H1 (cell line): ENCODE data around the gene LRWD1. TPM values are rescaled to one million over a fixed set of nuclear protein-coding genes. Genes with fewer than 3 reads are reported as not detected.
"Not testable (repeated sequence)": the region's sequence is repeated elsewhere in the genome, so short reads cannot be mapped to it uniquely, and the experiment has no call there.

Experiments used
- CTCF ChIA-PET: fragments of 300-600 bp; sonication (Branson Sonifier 250); formaldehyde crosslinking; loops from one replicate; lab custom pipeline; 2021; ENCODE audit not compliant: partially characterized antibody; lab: Charles Lee
- POLR2A ChIA-PET: fragments of 300-600 bp; sonication (Branson Sonifier 250); formaldehyde crosslinking; loops from one replicate; lab custom pipeline; 2021; ENCODE audit warnings: inconsistent platforms; ENCODE audit not compliant: partially characterized antibody; lab: Charles Lee
- DNase-seq, 2 experiments: peaks; one replicate each; pipeline versions ENCODE4 v3.0.0 to v3.0.0-alpha.2; 2010 to 2022; ENCODE audit warnings: low spot score in 2 of 2, low read depth in 1 of 2, mixed read lengths in 1 of 2
- FAIRE-seq: peaks from 2 replicates; lab custom pipeline; 2011; peaks lifted over from hg19 to GRCh38; lab: Jason Lieb, UNC
- H2AFZ ChIP-seq: 2 replicates; pipeline ENCODE4 v1.8.1; 2012; ENCODE audit warnings: low read length, inconsistent platforms
- H2AK5ac ChIP-seq: 2 replicates; pipeline ENCODE4 v1.6.1; 2013; ENCODE audit warnings: low read depth, low read length
- H2BK120ac ChIP-seq: replicated peaks from 2 replicates; pipeline ENCODE3; 2013; ENCODE audit warnings: low read depth, low read length, inconsistent platforms
- H2BK12ac ChIP-seq: 2 replicates; pipeline ENCODE4 v1.6.1; 2013; ENCODE audit warnings: low read depth, low read length
- H2BK15ac ChIP-seq: 2 replicates; pipeline ENCODE4 v1.6.1; 2013; ENCODE audit warnings: low read length
- H2BK20ac ChIP-seq: 2 replicates; pipeline ENCODE4 v1.6.1; 2013; ENCODE audit warnings: low read length
- H2BK5ac ChIP-seq: 2 replicates; pipeline ENCODE4 v1.6.1; 2013; ENCODE audit warnings: low read depth, low read length
- H3K14ac ChIP-seq: 2 replicates; pipeline ENCODE4 v1.6.1; 2013; ENCODE audit warnings: inconsistent platforms; ENCODE audit not compliant: insufficient read length
- H3K18ac ChIP-seq: 2 replicates; pipeline ENCODE4 v1.6.1; 2013; ENCODE audit warnings: low read length; ENCODE audit errors: extremely low read depth
- H3K23ac ChIP-seq: 2 replicates; pipeline ENCODE4 v1.6.1; 2013; ENCODE audit warnings: inconsistent platforms; ENCODE audit not compliant: insufficient read length
- H3K23me2 ChIP-seq: 2 replicates; pipeline ENCODE4 v1.6.1; 2013; ENCODE audit warnings: low read depth, low read length
- H3K27ac ChIP-seq: 2 replicates; pipeline ENCODE4 v1.6.1; 2011; ENCODE audit warnings: low read depth, low read length, inconsistent platforms
- H3K27me3 ChIP-seq, 4 experiments: replicated peaks in 1 of 4; 1 replicate in 1 of 4; 2 replicates in 3 of 4; pipeline versions ENCODE4 v1.6.1 to v1.8.1; 2011 to 2013; ENCODE audit warnings: low read length in 3 of 4, mild to moderate bottlenecking in 3 of 4, inconsistent platforms in 2 of 4, mixed read lengths in 2 of 4, moderate library complexity in 1 of 4; ENCODE audit not compliant: control insufficient read depth in 3 of 4, insufficient read depth in 3 of 4; ENCODE audit errors: extremely low read depth in 1 of 4
- H3K36me3 ChIP-seq, 4 experiments: 2 replicates each; pipeline versions ENCODE4 v1.6.1 to v1.8.1; 2011 to 2013; ENCODE audit warnings: mild to moderate bottlenecking in 4 of 4, low read length in 3 of 4, moderate library complexity in 2 of 4, control low read depth in 1 of 4, inconsistent platforms in 1 of 4; ENCODE audit not compliant: insufficient read depth in 4 of 4, control insufficient read depth in 2 of 4
- H3K4ac ChIP-seq: replicated peaks from 2 replicates; pipeline ENCODE3; 2013; ENCODE audit warnings: low read length, low read depth, mixed read lengths, inconsistent platforms; ENCODE audit not compliant: insufficient read length
- H3K4me1 ChIP-seq, 4 experiments: replicated peaks in 1 of 4; 1 replicate in 1 of 4; 2 replicates in 3 of 4; pipeline versions ENCODE4 v1.6.1 to v1.8.1; 2011 to 2013; ENCODE audit warnings: low read length in 3 of 4, inconsistent platforms in 2 of 4, mixed read lengths in 1 of 4; ENCODE audit not compliant: insufficient read depth in 4 of 4, control insufficient read depth in 3 of 4
- H3K4me2 ChIP-seq, 2 experiments: 2 replicates each; pipeline versions ENCODE4 v1.6.1 to v1.8.1; 2011 to 2013; ENCODE audit warnings: low read depth in 2 of 2, low read length in 2 of 2, control low read depth in 1 of 2, inconsistent platforms in 1 of 2, mild to moderate bottlenecking in 1 of 2; ENCODE audit not compliant: insufficient read depth in 1 of 2
- H3K4me3 ChIP-seq, 4 experiments: fragments of 200-600, 300-600 bp in 1 of 4; sonication (generic), shearing (Covaris generic), sonication (Bioruptor Twin) in 1 of 4; 2 replicates each; pipeline versions ENCODE4 v1.5.1 to v1.8.1; 2011 to 2016; ENCODE audit warnings: low read length in 4 of 4, low read depth in 3 of 4, control low read depth in 2 of 4, inconsistent platforms in 2 of 4, mild to moderate bottlenecking in 2 of 4, mixed read lengths in 1 of 4, moderate library complexity in 1 of 4; ENCODE audit not compliant: insufficient read depth in 2 of 4; ENCODE audit errors: extremely low read depth in 1 of 4
- H3K56ac ChIP-seq: replicated peaks from 2 replicates; pipeline ENCODE3; 2013; ENCODE audit warnings: low read depth, mild to moderate bottlenecking, mixed read lengths, low read length, inconsistent platforms; ENCODE audit not compliant: insufficient read length
- H3K79me1 ChIP-seq: 2 replicates; pipeline ENCODE4 v1.6.1; 2013; ENCODE audit warnings: low read depth, low read length, control low read depth
- H3K79me2 ChIP-seq, 2 experiments: 2 replicates each; pipeline versions ENCODE4 v1.6.1 to v1.8.1; 2012 to 2013; ENCODE audit warnings: low read length in 2 of 2, mild to moderate bottlenecking in 2 of 2, inconsistent platforms in 1 of 2; ENCODE audit not compliant: insufficient read depth in 2 of 2, control insufficient read depth in 1 of 2
- H3K9ac ChIP-seq, 4 experiments: replicated peaks in 1 of 4; 1 replicate in 1 of 4; 2 replicates in 3 of 4; pipeline versions ENCODE4 v1.6.1 to v1.8.1; 2011 to 2013; ENCODE audit warnings: low read depth in 3 of 4, low read length in 3 of 4, control low read depth in 2 of 4, mild to moderate bottlenecking in 2 of 4, moderate library complexity in 2 of 4, inconsistent platforms in 1 of 4; ENCODE audit errors: extremely low read depth in 1 of 4
- H3K9me3 ChIP-seq, 2 experiments: 2 replicates each; pipeline versions ENCODE4 v1.6.1 to v1.8.1; 2012 to 2013; ENCODE audit warnings: mild to moderate bottlenecking in 2 of 2, moderate library complexity in 2 of 2, control low read depth in 1 of 2, inconsistent platforms in 1 of 2, low read depth in 1 of 2, low read length in 1 of 2, mixed read lengths in 1 of 2; ENCODE audit not compliant: insufficient read depth in 2 of 2
- H4K20me1 ChIP-seq, 2 experiments: replicated peaks in 1 of 2; 2 replicates each; pipeline versions ENCODE3 to v1.8.1; 2011 to 2013; ENCODE audit warnings: inconsistent platforms in 2 of 2, low read length in 2 of 2, mild to moderate bottlenecking in 1 of 2; ENCODE audit not compliant: insufficient read depth in 2 of 2, control insufficient read depth in 1 of 2
- H4K5ac ChIP-seq: 2 replicates; pipeline ENCODE4 v1.6.1; 2013; ENCODE audit warnings: low read length, low read depth, mixed read lengths, inconsistent platforms; ENCODE audit not compliant: insufficient read length
- H4K8ac ChIP-seq: 2 replicates; pipeline ENCODE4 v1.8.0; 2013; ENCODE audit warnings: mild to moderate bottlenecking, moderate library complexity, low read length, inconsistent platforms; ENCODE audit not compliant: insufficient read depth; ENCODE audit errors: extremely low read depth
- H4K91ac ChIP-seq: replicated peaks from 2 replicates; pipeline ENCODE3; 2013; ENCODE audit warnings: low read length, mixed read lengths, inconsistent platforms; ENCODE audit not compliant: insufficient read length
- WGBS, 2 experiments: shearing (Covaris generic) in 1 of 2; methylation state at CpG; one replicate each; pipeline versions ENCODE4 v1.1.6 to v1.1.7; 2013 to 2015; ENCODE audit warnings: low lambda C conversion rate in 2 of 2, mixed read lengths in 2 of 2, inconsistent platforms in 1 of 2, low coverage in 1 of 2, missing lambda C conversion rate in 1 of 2; ENCODE audit not compliant: insufficient replicate concordance in 2 of 2, insufficient coverage in 1 of 2, insufficient read length in 1 of 2; ENCODE audit errors: extremely low coverage in 1 of 2, missing lambda C conversion rate in 1 of 2; 5-methylcytosine and 5-hydroxymethylcytosine counted together
- polyA plus RNA-seq, 7 experiments: library from polyadenylated mRNA; depleted of rRNA in 3 of 7; stranded (reverse) in 5 of 7; unstranded in 2 of 7; fragments of >200 nt in 5 of 7; fragments of 200-250 nt in 2 of 7; gene quantifications; 1 replicate in 5 of 7; 2 replicates in 1 of 7; 4 replicates in 1 of 7; pipeline versions ENCODE4 v1.2.1 to v1.2.3, GENCODE V29; 2011 to 2013; ENCODE audit warnings: missing spikeins in 2 of 7, mixed read lengths in 2 of 7
- total RNA-seq: library from RNA; stranded (reverse); fragmentation: NEBNext Ultra II Directional; extraction: Animal tissue kit (Norgen Biotek cat#: 25700); gene quantifications from 2 replicates; pipeline ENCODE4 v1.2.1, GENCODE V29; 2021

Gene LRWD1
- total and polyA plus RNA-seq, 2 of the 8 experiments (the other 6 are each of a cell fraction or from before 2014, with no cell fraction given), result 23.4 to 26.8 TPM

DNA sequence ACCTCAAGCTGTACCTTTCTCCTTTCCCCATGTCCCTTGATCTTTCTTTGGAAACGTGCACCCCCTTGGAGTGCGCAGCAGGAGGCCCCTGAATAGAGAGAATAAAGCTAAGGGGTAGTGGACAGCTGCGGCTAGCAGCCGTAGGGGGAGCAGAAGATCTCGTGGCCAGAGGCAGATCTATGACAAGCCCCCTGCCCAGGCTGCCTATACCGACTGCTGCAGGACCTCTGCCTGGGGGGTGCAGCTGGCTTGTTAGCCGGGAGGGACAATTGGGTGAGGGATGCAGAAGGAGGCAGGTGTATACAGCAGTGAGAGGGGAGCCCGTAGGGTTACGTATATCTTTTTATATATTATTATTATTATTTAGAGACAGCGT is 14.4 kb downstream of the LRWD1 start:
- H3K27ac ChIP-seq, H4K91ac ChIP-seq, H2AK5ac ChIP-seq, H2BK120ac ChIP-seq, H3K79me1 ChIP-seq, FAIRE-seq, POLR2A ChIA-PET, H4K20me1 ChIP-seq, H3K18ac ChIP-seq, H3K4me2 ChIP-seq, H2AFZ ChIP-seq, H3K23ac ChIP-seq, H2BK12ac ChIP-seq, DNase-seq, H2BK5ac ChIP-seq, H3K36me3 ChIP-seq, H2BK15ac ChIP-seq, H3K4me3 ChIP-seq, H3K4ac ChIP-seq, H2BK20ac ChIP-seq, H4K8ac ChIP-seq, H3K56ac ChIP-seq, H3K23me2 ChIP-seq, H3K79me2 ChIP-seq, H3K27me3 ChIP-seq, CTCF ChIA-PET, H3K9me3 ChIP-seq, H3K4me1 ChIP-seq, H3K9ac ChIP-seq, H3K14ac ChIP-seq, H4K5ac ChIP-seq: not testable (repeated sequence)
- 0% methylated on average over 2 of the region's 10 CpGs; no CpG with 5 or more reads in 1 of the 2 experiments for WGBS, 2 experiments
